H1 (cell line): ENCODE results near the gene ZNF484. TPM values are rescaled to one million over a fixed set of nuclear protein-coding genes. Genes with fewer than 3 reads are reported as not detected.

Experiments used
- CTCF ChIA-PET: fragments of 300-600 bp; sonication (Branson Sonifier 250); formaldehyde crosslinking; loops from one replicate; lab custom pipeline; 2021; ENCODE audit not compliant: partially characterized antibody; lab: Charles Lee
- POLR2A ChIA-PET: fragments of 300-600 bp; sonication (Branson Sonifier 250); formaldehyde crosslinking; loops from one replicate; lab custom pipeline; 2021; ENCODE audit warnings: inconsistent platforms; ENCODE audit not compliant: partially characterized antibody; lab: Charles Lee
- DNase-seq, 2 experiments: peaks; one replicate each; pipeline versions ENCODE4 v3.0.0 to v3.0.0-alpha.2; 2010 to 2022; ENCODE audit warnings: low spot score in 2 of 2, low read depth in 1 of 2, mixed read lengths in 1 of 2
- FAIRE-seq: peaks from 2 replicates; lab custom pipeline; 2011; peaks lifted over from hg19 to GRCh38; lab: Jason Lieb, UNC
- H2AFZ ChIP-seq: 2 replicates; pipeline ENCODE4 v1.8.1; 2012; ENCODE audit warnings: low read length, inconsistent platforms
- H2AK5ac ChIP-seq: 2 replicates; pipeline ENCODE4 v1.6.1; 2013; ENCODE audit warnings: low read depth, low read length
- H2BK120ac ChIP-seq: replicated peaks from 2 replicates; pipeline ENCODE3; 2013; ENCODE audit warnings: low read depth, low read length, inconsistent platforms
- H2BK12ac ChIP-seq: 2 replicates; pipeline ENCODE4 v1.6.1; 2013; ENCODE audit warnings: low read depth, low read length
- H2BK15ac ChIP-seq: 2 replicates; pipeline ENCODE4 v1.6.1; 2013; ENCODE audit warnings: low read length
- H2BK20ac ChIP-seq: 2 replicates; pipeline ENCODE4 v1.6.1; 2013; ENCODE audit warnings: low read length
- H2BK5ac ChIP-seq: 2 replicates; pipeline ENCODE4 v1.6.1; 2013; ENCODE audit warnings: low read depth, low read length
- H3K14ac ChIP-seq: 2 replicates; pipeline ENCODE4 v1.6.1; 2013; ENCODE audit warnings: inconsistent platforms; ENCODE audit not compliant: insufficient read length
- H3K18ac ChIP-seq: 2 replicates; pipeline ENCODE4 v1.6.1; 2013; ENCODE audit warnings: low read length; ENCODE audit errors: extremely low read depth
- H3K23ac ChIP-seq: 2 replicates; pipeline ENCODE4 v1.6.1; 2013; ENCODE audit warnings: inconsistent platforms; ENCODE audit not compliant: insufficient read length
- H3K23me2 ChIP-seq: 2 replicates; pipeline ENCODE4 v1.6.1; 2013; ENCODE audit warnings: low read depth, low read length
- H3K27ac ChIP-seq: 2 replicates; pipeline ENCODE4 v1.6.1; 2011; ENCODE audit warnings: low read depth, low read length, inconsistent platforms
- H3K27me3 ChIP-seq, 4 experiments: replicated peaks in 1 of 4; 1 replicate in 1 of 4; 2 replicates in 3 of 4; pipeline versions ENCODE4 v1.6.1 to v1.8.1; 2011 to 2013; ENCODE audit warnings: low read length in 3 of 4, mild to moderate bottlenecking in 3 of 4, inconsistent platforms in 2 of 4, mixed read lengths in 2 of 4, moderate library complexity in 1 of 4; ENCODE audit not compliant: control insufficient read depth in 3 of 4, insufficient read depth in 3 of 4; ENCODE audit errors: extremely low read depth in 1 of 4
- H3K36me3 ChIP-seq, 4 experiments: 2 replicates each; pipeline versions ENCODE4 v1.6.1 to v1.8.1; 2011 to 2013; ENCODE audit warnings: mild to moderate bottlenecking in 4 of 4, low read length in 3 of 4, moderate library complexity in 2 of 4, control low read depth in 1 of 4, inconsistent platforms in 1 of 4; ENCODE audit not compliant: insufficient read depth in 4 of 4, control insufficient read depth in 2 of 4
- H3K4ac ChIP-seq: replicated peaks from 2 replicates; pipeline ENCODE3; 2013; ENCODE audit warnings: low read length, low read depth, mixed read lengths, inconsistent platforms; ENCODE audit not compliant: insufficient read length
- H3K4me1 ChIP-seq, 4 experiments: replicated peaks in 1 of 4; 1 replicate in 1 of 4; 2 replicates in 3 of 4; pipeline versions ENCODE4 v1.6.1 to v1.8.1; 2011 to 2013; ENCODE audit warnings: low read length in 3 of 4, inconsistent platforms in 2 of 4, mixed read lengths in 1 of 4; ENCODE audit not compliant: insufficient read depth in 4 of 4, control insufficient read depth in 3 of 4
- H3K4me2 ChIP-seq, 2 experiments: 2 replicates each; pipeline versions ENCODE4 v1.6.1 to v1.8.1; 2011 to 2013; ENCODE audit warnings: low read depth in 2 of 2, low read length in 2 of 2, control low read depth in 1 of 2, inconsistent platforms in 1 of 2, mild to moderate bottlenecking in 1 of 2; ENCODE audit not compliant: insufficient read depth in 1 of 2
- H3K4me3 ChIP-seq, 4 experiments: fragments of 200-600, 300-600 bp in 1 of 4; sonication (generic), shearing (Covaris generic), sonication (Bioruptor Twin) in 1 of 4; 2 replicates each; pipeline versions ENCODE4 v1.5.1 to v1.8.1; 2011 to 2016; ENCODE audit warnings: low read length in 4 of 4, low read depth in 3 of 4, control low read depth in 2 of 4, inconsistent platforms in 2 of 4, mild to moderate bottlenecking in 2 of 4, mixed read lengths in 1 of 4, moderate library complexity in 1 of 4; ENCODE audit not compliant: insufficient read depth in 2 of 4; ENCODE audit errors: extremely low read depth in 1 of 4
- H3K56ac ChIP-seq: replicated peaks from 2 replicates; pipeline ENCODE3; 2013; ENCODE audit warnings: low read depth, mild to moderate bottlenecking, mixed read lengths, low read length, inconsistent platforms; ENCODE audit not compliant: insufficient read length
- H3K79me1 ChIP-seq: 2 replicates; pipeline ENCODE4 v1.6.1; 2013; ENCODE audit warnings: low read depth, low read length, control low read depth
- H3K79me2 ChIP-seq, 2 experiments: 2 replicates each; pipeline versions ENCODE4 v1.6.1 to v1.8.1; 2012 to 2013; ENCODE audit warnings: low read length in 2 of 2, mild to moderate bottlenecking in 2 of 2, inconsistent platforms in 1 of 2; ENCODE audit not compliant: insufficient read depth in 2 of 2, control insufficient read depth in 1 of 2
- H3K9ac ChIP-seq, 4 experiments: replicated peaks in 1 of 4; 1 replicate in 1 of 4; 2 replicates in 3 of 4; pipeline versions ENCODE4 v1.6.1 to v1.8.1; 2011 to 2013; ENCODE audit warnings: low read depth in 3 of 4, low read length in 3 of 4, control low read depth in 2 of 4, mild to moderate bottlenecking in 2 of 4, moderate library complexity in 2 of 4, inconsistent platforms in 1 of 4; ENCODE audit errors: extremely low read depth in 1 of 4
- H3K9me3 ChIP-seq, 2 experiments: 2 replicates each; pipeline versions ENCODE4 v1.6.1 to v1.8.1; 2012 to 2013; ENCODE audit warnings: mild to moderate bottlenecking in 2 of 2, moderate library complexity in 2 of 2, control low read depth in 1 of 2, inconsistent platforms in 1 of 2, low read depth in 1 of 2, low read length in 1 of 2, mixed read lengths in 1 of 2; ENCODE audit not compliant: insufficient read depth in 2 of 2
- H4K20me1 ChIP-seq, 2 experiments: replicated peaks in 1 of 2; 2 replicates each; pipeline versions ENCODE3 to v1.8.1; 2011 to 2013; ENCODE audit warnings: inconsistent platforms in 2 of 2, low read length in 2 of 2, mild to moderate bottlenecking in 1 of 2; ENCODE audit not compliant: insufficient read depth in 2 of 2, control insufficient read depth in 1 of 2
- H4K5ac ChIP-seq: 2 replicates; pipeline ENCODE4 v1.6.1; 2013; ENCODE audit warnings: low read length, low read depth, mixed read lengths, inconsistent platforms; ENCODE audit not compliant: insufficient read length
- H4K8ac ChIP-seq: 2 replicates; pipeline ENCODE4 v1.8.0; 2013; ENCODE audit warnings: mild to moderate bottlenecking, moderate library complexity, low read length, inconsistent platforms; ENCODE audit not compliant: insufficient read depth; ENCODE audit errors: extremely low read depth
- H4K91ac ChIP-seq: replicated peaks from 2 replicates; pipeline ENCODE3; 2013; ENCODE audit warnings: low read length, mixed read lengths, inconsistent platforms; ENCODE audit not compliant: insufficient read length
- CREB1 ChIP-seq: IDR thresholded peaks from 2 replicates; pipeline ENCODE4 v1.6.1; 2012; ENCODE audit warnings: inconsistent platforms
- GABPA ChIP-seq: IDR thresholded peaks from 2 replicates; pipeline ENCODE4 v1.6.1; 2011; ENCODE audit warnings: mild to moderate bottlenecking, low read length, moderate library complexity, borderline replicate concordance; ENCODE audit not compliant: insufficient read depth
- HDAC2 ChIP-seq, 2 experiments: fragments of 300-600 bp in 1 of 2; sonication (generic) in 1 of 2; IDR thresholded peaks; 2 replicates each; pipeline ENCODE4 v1.6.1; 2011 to 2012; ENCODE audit warnings: low read depth in 2 of 2, low read length in 2 of 2, mild to moderate bottlenecking in 2 of 2, moderate library complexity in 2 of 2, borderline replicate concordance in 1 of 2, inconsistent platforms in 1 of 2
- KDM5A ChIP-seq: fragments of 200-600 bp; IDR thresholded peaks from 2 replicates; pipeline ENCODE4 v1.7.1; 2012; ENCODE audit warnings: mild to moderate bottlenecking, low read length, inconsistent platforms, mixed read lengths
- PHF8 ChIP-seq: fragments of 200-600 bp; sonication (generic); conservative IDR thresholded peaks from 2 replicates; pipeline ENCODE4 v1.7.1; 2012; ENCODE audit warnings: low read depth, mild to moderate bottlenecking, inconsistent platforms, low read length, moderate library complexity
- SAP30 ChIP-seq: fragments of 300-600 bp; sonication (generic); IDR thresholded peaks from 2 replicates; pipeline ENCODE4 v1.7.1; 2012; ENCODE audit warnings: low read length, moderate library complexity, mild to moderate bottlenecking, inconsistent platforms; ENCODE audit not compliant: insufficient read depth, insufficient replicate concordance
- SRF ChIP-seq: IDR thresholded peaks from 2 replicates; pipeline ENCODE4 v1.6.1; 2011; ENCODE audit warnings: mild to moderate bottlenecking, low read depth, low read length, moderate library complexity
- SUZ12 ChIP-seq: fragments of 200-600 bp; sonication (generic); IDR thresholded peaks from 2 replicates; pipeline ENCODE4 v1.6.1; 2012; ENCODE audit warnings: mild to moderate bottlenecking, inconsistent platforms, low read length, moderate library complexity, mixed read lengths
- TAF7 ChIP-seq: optimal IDR thresholded peaks from 2 replicates; pipeline ENCODE3; 2011; ENCODE audit warnings: low read depth, mild to moderate bottlenecking, inconsistent platforms, low read length, moderate library complexity, borderline replicate concordance
- TBP ChIP-seq: IDR thresholded peaks from 2 replicates; pipeline ENCODE4 v1.6.1; 2011; ENCODE audit warnings: low read depth, low read length, improper control_type of control experiment
- WGBS, 2 experiments: shearing (Covaris generic) in 1 of 2; methylation state at CpG; one replicate each; pipeline versions ENCODE4 v1.1.6 to v1.1.7; 2013 to 2015; ENCODE audit warnings: low lambda C conversion rate in 2 of 2, mixed read lengths in 2 of 2, inconsistent platforms in 1 of 2, low coverage in 1 of 2, missing lambda C conversion rate in 1 of 2; ENCODE audit not compliant: insufficient replicate concordance in 2 of 2, insufficient coverage in 1 of 2, insufficient read length in 1 of 2; ENCODE audit errors: extremely low coverage in 1 of 2, missing lambda C conversion rate in 1 of 2; 5-methylcytosine and 5-hydroxymethylcytosine counted together
- polyA plus RNA-seq, 7 experiments: library from polyadenylated mRNA; depleted of rRNA in 3 of 7; stranded (reverse) in 5 of 7; unstranded in 2 of 7; fragments of >200 nt in 5 of 7; fragments of 200-250 nt in 2 of 7; gene quantifications; 1 replicate in 5 of 7; 2 replicates in 1 of 7; 4 replicates in 1 of 7; pipeline versions ENCODE4 v1.2.1 to v1.2.3, GENCODE V29; 2011 to 2013; ENCODE audit warnings: missing spikeins in 2 of 7, mixed read lengths in 2 of 7
- total RNA-seq: library from RNA; stranded (reverse); fragmentation: NEBNext Ultra II Directional; extraction: Animal tissue kit (Norgen Biotek cat#: 25700); gene quantifications from 2 replicates; pipeline ENCODE4 v1.2.1, GENCODE V29; 2021

The ZNF484 gene
- total and polyA plus RNA-seq, 2 of the 8 experiments (the other 6 are each of a cell fraction or from before 2014, with no cell fraction given) = 1.3 to 11.5 TPM

GRCh38 chr9:92807757-92808725 is 69.8 kb downstream of the ZNF484 start:
- Histone ChIP-seq H4K91ac (no peak overlapping the region), H3K4ac (no peak overlapping the region), H2BK120ac (no peak overlapping the region), H3K4me2 (peak overlapping the region; percentile 80 to 98), H2BK20ac (no peak overlapping the region), H3K79me1 (no peaks in the 10 kb centered on the region), H3K79me2 (no peaks in the 10 kb centered on the region), H3K4me1 (peaks cover 0 to 10% (median 5%) of the 10 kb centered on the region in 4 experiments; a peak in 5 of 7 replicates), H3K9me3 (no peaks in the 10 kb centered on the region), H3K18ac (no peak overlapping the region), H3K14ac (no peak overlapping the region), H2BK5ac (no peak overlapping the region), H3K23me2 (peaks cover 33% of the 10 kb centered on the region), H3K23ac (no peak overlapping the region), H3K27me3 (peaks cover 32 to 60% (median 55%) of the 10 kb centered on the region in 4 experiments), H4K5ac (no peak overlapping the region), H2AFZ (no peak overlapping the region), H2BK15ac (no peak overlapping the region), H2BK12ac (no peak overlapping the region), H2AK5ac (no peak overlapping the region), H4K8ac (no peak overlapping the region), H3K56ac (no peak overlapping the region), H3K4me3 (peak overlapping the region; percentile 6 to 63 (median 44); a peak in 7 of 8 replicates), H3K9ac (no peak overlapping the region), H3K27ac (no peak overlapping the region), H4K20me1 (peaks cover 0 to 12% of the 10 kb centered on the region in 2 experiments), H3K36me3 (no peaks in the 10 kb centered on the region)
- WGBS, 2 experiments = 21% methylated on average over 36 of the region's 76 CpGs; no CpG with 5 or more reads in 1 of the 2 experiments
- FAIRE-seq (no peak), DNase-seq (peak in 1 of 2 experiments; percentile 60)
- ChIA-PET POLR2A (interaction anchor here (1.0 to 1.5 kb wide), 2 partner anchors 9 to 72 kb away, joined by 3 to 4 read pairs; no protein-coding TSS in a partner anchor), CTCF (interaction anchor here (0.5 to 2.8 kb wide), 16 partner anchors 9 to 220 kb away, joined by 3 to 12 read pairs (median 3); partner anchors contain the start of gene BICD2)
- TF ChIP-seq SRF (peak; percentile 9; the same call in 1 of the 2 replicates), TBP (no peak), SUZ12 (peak; percentile 40; the same call in 1 of the 2 replicates), HDAC2 (IDR thresholded peaks at IDR 0.05; ENCODE audit: borderline replicate concordance in 1 of 2, low read depth in 2 of 2, low read length in 2 of 2) (no peak), KDM5A (no peak), PHF8 (no peak), GABPA (no peak), CREB1 (no peak), SAP30 (no peak), TAF7 (no peak)
